ENCODE data around the gene THRA.

THRA gene

DNA sequence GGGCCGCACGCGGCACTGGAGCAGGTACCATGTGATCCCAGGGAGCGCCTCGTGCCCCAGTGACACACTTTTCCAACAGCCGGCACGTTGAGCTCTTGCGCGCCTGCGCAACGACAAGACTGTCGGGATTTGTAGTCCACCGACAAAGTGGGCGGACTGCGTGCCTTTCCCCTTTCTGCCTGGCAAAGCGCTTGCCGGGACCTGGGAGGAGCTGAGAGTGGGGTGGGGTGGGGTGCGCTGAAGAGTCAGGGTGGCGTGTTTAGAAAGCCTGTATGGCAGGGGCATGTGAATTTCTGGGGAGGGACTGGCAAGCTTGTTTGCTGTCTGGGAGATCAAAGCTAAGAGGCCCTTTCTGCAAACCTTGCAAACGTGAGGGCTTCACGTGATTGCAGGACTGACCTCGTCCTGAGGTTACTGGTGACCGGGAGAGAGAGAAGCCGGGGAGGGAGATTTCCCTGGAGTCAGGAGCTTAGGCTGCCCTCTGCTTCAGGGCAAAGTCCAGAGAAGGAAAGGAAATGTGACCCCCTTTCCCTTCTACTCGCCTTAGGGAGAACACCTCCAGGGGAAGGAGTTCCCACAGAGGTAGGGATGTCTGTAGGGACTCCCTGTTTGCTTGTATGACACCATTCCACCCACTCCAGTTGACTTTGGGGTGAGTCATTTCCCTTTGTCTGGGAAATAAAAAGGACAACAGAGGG lies 38.1 kb downstream of the THRA start:
- Histone ChIP-seq H3K27me3 (ENCODE audit: insufficient read depth, low read depth, severe bottlenecking) (no peaks in the 10 kb centered on the region), H3K4me3 (ENCODE audit: low read depth, low read length) (peak overlapping the region; percentile 80), H3K9me3 (ENCODE audit: severe bottlenecking) (no peaks in the 10 kb centered on the region), H3K36me3 (peaks cover 14% of the 10 kb centered on the region), H3K27ac (peak overlapping the region; percentile 37)
- TF ChIP-seq CTCF (IDR thresholded peaks at IDR 0.05; ENCODE audit: low read depth, low read length) = no peak
- DNase-seq = peak; percentile 100

- Histone ChIP-seq H3K27ac (peak overlapping the region; percentile 37), H3K9me3 (ENCODE audit: severe bottlenecking) (no peaks in the 10 kb centered on the region), H3K4me3 (ENCODE audit: low read depth, low read length) (peak overlapping the region; percentile 80), H3K27me3 (ENCODE audit: insufficient read depth, low read depth, severe bottlenecking) (no peaks in the 10 kb centered on the region), H3K36me3 (peaks cover 8% of the 10 kb centered on the region)
- TF ChIP-seq CTCF (IDR thresholded peaks at IDR 0.05; ENCODE audit: low read depth, low read length) = no peak
- peak; percentile 41 for DNase-seq
Measured at GRCh38 chr17:40101367-40102210, 38.8 kb downstream of the THRA start.

GRCh38 chr17:40103071-40103661 lies 40.4 kb downstream of the THRA start:
- Histone ChIP-seq H3K4me3 (ENCODE audit: low read depth, low read length) (no peak overlapping the region), H3K9me3 (ENCODE audit: severe bottlenecking) (no peaks in the 10 kb centered on the region), H3K27me3 (ENCODE audit: insufficient read depth, low read depth, severe bottlenecking) (no peaks in the 10 kb centered on the region), H3K27ac (no peak overlapping the region), H3K36me3 (0 out of 2 replicates have a peak, but pooled peaks cover 3% of the 10 kb centered on the region)
- TF ChIP-seq CTCF (IDR thresholded peaks at IDR 0.05; ENCODE audit: low read depth, low read length) = no peak
- DNase-seq = no peak

DNA sequence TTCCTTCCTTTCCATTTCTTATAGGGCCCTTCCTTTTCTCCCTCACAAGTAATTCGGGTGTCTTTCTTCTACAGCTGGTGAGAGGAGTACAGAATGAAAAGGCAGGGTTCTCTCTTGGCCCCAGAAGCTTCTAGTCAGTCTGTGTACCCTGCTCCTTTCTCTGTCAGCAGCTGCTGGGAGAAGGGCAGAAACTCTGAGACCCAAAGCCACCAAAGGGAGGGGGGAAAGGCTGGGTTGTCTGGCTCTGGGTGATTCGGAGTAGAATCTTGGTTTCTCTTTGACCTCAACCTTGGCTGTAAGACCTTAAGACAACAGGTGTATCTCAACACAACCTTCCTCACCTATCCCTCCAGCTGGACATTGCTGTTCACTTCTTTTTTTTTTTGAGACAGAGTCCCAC lies 40.9 kb downstream of the THRA start:
- Histone ChIP-seq H3K9me3 (ENCODE audit: severe bottlenecking) (no peaks in the 10 kb centered on the region), H3K36me3 (no peaks in the 10 kb centered on the region), H3K27me3 (ENCODE audit: insufficient read depth, low read depth, severe bottlenecking) (no peaks in the 10 kb centered on the region), H3K27ac (no peak overlapping the region), H3K4me3 (ENCODE audit: low read depth, low read length) (no peak overlapping the region)
- no peak for DNase-seq
- TF ChIP-seq CTCF (IDR thresholded peaks at IDR 0.05; ENCODE audit: low read depth, low read length) = no peak

DNA sequence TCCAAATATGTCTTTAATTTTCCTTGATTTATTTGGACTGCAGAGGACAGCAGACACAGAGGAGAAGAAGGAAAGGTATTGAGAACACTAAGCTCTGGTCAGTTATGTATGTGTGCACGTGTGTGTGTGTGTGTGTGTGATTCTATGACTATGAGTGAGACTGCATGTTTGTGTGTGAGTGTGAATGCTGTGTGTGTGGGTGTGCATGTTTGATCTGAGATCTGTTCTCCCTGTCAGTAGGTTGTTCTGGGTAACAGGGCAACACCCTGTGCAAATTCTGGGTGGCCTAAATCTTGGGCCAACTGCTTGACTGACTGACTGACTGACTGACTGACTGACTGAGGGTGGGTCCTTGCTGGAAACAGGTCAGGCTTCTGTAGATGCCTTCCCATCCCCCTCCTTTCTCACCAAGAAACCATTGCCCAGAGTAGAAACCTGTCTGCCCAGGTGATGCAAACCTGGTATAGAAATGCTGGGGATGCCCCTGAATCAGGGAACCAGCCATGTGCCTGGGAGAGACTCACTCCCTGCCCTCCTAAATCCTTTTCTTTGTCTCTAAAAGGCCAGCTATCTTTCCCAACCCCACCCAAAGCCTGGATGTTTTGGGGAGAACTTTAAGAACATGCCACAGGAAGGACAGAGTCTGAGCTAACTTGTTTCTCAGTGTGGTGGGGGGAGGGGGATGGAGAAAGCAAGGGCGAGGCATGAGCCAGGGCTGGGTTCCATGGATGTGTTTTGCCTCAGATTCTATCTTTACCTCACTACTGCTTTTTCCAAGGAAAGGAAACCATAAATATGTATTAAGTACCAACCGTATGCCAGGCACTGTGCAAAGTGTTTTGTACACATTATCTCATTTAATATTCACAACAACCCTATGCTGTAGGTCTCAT lies 42.1 kb downstream of the THRA start:
- H3K36me3 ChIP-seq = no peaks in the 10 kb centered on the region
- no peak overlapping the region for H3K27ac ChIP-seq
- no peak overlapping the region for H3K4me3 ChIP-seq (ENCODE audit: low read depth, low read length)
- no peaks in the 10 kb centered on the region for H3K9me3 ChIP-seq (ENCODE audit: severe bottlenecking)
- no peak for DNase-seq
- no peak for TF ChIP-seq CTCF (IDR thresholded peaks at IDR 0.05; ENCODE audit: low read depth, low read length)
- no peaks in the 10 kb centered on the region for H3K27me3 ChIP-seq (ENCODE audit: insufficient read depth, low read depth, severe bottlenecking)

All from WERI-Rb-1 (cell line).